NCI-H2081 (cell line): ENCODE measurements around the gene IL9R.
"Not testable (repeated sequence)": the region's sequence is repeated elsewhere in the genome, so short reads cannot be mapped to it uniquely, and the experiment has no call there.

ENCODE experiments used
- DNase-seq, 2 experiments: peaks; one replicate each; lab custom pipeline; 2025; lab: John Stamatoyannopoulos, UW

Gene IL9R

DNA sequence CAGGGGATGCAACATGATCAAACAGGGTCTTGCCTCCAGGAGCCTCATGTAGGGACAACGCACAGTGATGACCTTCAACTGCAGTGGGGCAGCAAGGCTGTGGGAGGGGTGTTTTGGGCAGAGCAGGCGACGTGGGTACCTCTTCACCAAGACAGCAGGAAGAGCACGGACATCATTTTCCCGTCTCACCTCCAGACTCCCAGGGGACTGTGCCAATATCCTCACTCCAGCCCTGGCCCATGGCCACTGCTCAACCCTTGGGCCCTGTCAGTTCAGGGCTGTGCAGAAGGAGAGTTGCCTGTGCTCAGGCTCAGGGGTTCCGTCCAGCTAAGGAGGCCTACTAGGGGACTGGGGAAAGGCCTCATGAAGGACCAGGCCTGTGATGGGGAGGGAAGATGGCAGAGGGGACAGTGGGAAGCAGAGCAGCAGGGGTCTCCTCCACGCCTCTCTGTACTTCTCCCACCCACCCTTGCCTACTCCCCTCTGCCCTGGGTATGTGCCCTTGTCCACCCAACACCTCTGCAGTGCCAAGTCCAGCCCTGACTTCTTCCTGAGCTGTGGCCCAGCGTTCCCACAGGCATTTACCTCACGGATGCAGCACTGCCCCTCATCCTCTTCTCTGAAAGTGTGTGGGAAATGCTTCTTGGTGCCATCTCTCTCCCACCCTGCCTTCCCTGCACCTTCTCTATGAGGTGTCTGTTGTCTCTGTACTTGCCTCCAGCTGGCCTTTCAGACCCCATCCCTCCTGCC, 1.4 kb downstream of the IL9R start:
- DNase-seq: no peak

DNA sequence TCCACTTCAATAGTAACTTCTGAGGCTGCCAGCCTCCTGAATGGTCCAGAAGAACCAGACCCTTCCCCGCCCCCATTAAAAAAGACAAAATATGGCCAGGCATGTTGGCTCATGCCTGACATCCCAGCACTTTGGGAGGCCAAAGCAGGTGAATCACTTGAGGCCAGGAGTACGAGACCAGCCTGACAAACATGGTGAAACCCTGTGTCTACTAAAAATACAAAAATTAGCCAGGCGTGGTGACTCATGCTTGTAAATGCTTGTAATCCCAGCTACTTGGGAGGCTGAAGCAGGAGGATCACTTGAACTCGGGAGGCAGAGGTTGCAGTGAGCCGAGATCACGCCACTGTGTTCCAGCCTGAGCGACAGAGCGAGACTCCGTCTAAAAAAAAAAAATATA, 2.3 kb downstream of the IL9R start:
- DNase-seq: not testable (repeated sequence)

DNA sequence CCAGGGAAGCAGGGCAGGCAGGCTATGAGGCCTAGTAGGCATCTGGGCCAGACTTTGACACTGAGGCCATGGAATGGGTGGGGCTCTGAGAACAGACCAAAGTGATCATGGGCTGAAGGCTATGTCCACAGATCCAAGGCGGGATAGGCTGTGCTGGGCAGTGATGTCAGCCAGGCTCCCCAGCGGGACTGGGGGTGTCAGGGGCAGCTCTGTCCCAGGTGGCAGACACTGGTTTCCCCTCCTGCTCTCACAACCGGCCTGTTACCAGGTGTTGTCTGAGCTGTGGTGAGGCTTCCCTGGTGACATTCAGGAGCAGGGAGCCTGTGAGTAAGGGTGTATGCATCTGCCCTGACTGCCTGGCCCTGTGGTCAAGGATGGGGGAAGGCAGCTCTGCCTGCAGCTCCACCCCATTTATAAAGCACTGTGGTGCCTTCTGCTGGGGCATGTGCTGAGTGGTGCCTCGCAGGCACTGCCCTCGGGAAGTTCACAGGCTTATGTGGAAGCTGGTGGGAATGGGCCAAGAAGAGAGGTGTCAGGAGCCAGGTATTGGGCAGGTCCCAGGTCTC, 2.9 kb downstream of the IL9R start:
- no peak for DNase-seq

DNA sequence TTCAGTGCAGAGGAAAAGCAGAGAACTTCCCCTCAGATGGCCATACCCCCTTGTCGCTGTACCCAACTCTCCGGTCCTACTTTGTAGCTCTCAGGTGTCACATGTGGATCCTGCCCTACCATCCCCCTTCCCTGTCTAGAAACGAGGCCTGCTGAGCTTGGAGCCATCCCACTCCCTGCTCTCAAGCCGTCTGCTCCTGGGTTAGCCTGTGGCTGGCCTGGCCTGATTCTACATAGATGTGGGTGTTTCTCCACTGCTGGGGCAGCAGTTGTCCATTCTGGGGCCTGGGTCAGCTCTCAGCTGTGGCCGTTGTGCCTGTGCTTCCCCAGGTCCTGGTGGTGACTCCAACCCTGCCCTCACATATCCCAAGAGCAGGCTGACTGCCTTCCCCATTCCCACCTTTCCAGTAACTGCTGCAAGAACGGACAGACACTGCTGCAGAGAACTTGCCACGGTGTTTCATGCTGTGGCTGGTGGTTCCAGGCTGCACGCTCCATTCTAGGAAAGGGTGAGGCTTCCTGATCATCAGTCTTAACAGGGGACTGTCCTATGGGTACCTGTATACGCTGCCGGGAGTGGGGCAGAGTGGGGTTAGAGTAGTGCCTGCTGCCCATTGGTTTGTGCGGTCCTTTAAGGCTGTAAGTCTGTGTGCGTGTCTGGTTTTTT, 3.6 kb downstream of the IL9R start:
- DNase-seq: no peak

DNA sequence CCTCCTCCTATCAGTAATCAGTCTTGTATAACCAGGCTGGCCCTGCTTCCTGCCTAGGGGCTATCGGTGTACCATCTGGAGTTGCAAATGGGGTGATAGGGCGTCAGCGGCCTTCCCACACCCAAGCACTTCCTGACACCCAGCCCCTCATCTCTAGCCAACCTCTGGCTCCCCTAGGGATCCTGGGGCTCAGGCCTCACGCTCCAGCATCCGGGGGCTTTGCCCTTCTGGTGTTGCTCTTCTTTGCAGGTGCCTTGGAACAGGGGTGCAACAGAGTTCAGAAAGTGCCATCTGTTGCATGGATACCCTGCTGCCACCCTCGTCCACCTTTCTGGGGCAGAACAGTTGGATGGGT, 4.1 kb downstream of the IL9R start:
- no peak for DNase-seq

DNA sequence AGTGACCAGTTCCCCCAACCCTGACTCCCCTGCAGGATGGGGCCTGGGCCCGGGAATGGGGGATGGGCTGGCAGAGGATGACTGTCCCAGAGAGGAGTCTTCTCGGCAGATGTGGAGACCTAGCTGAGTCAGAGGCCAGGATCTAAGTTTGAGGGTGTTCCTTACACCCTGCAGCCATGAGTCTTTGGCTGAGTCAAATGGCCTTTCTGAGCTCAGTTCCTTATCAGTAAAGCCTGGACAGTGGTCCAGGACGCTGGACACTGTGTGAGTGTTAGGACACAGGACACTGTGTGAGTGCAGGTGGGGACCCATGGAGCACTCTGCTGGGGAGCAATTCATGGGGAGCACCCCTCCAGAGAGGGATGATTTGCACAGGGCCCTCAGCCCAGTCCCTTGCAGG, 5.0 kb downstream of the IL9R start:
- no peak for DNase-seq

DNA sequence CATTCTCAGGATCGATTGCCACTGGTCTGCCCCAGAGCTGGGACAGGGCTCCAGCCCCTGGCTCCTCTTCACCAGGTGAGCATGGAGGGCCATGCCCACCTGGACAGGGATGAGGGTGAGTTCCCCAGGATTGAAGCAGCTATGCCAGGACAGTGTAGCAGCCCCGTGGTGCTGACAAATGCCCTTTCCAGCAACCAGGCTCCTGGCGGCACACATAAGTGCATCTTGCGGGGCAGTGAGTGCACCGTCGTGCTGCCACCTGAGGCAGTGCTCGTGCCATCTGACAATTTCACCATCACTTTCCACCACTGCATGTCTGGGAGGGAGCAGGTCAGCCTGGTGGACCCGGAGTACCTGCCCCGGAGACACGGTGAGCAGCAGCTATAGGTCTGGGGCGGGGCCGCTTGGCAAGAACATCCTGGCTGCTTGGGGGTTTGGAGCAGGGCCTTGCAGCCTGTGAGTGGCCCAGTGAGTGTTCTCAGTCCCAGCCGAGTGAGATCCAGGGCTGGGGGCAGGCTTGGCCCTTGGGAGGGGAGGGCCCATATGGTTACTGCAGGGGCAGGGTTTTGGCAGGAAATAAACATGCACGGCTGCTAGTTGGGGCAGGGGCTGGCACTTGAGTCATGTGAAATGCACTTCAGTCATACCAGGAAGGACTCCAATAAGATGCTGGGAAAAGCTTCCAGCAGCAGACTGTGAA, 6.1 kb downstream of the IL9R start:
- no peak for DNase-seq

DNA sequence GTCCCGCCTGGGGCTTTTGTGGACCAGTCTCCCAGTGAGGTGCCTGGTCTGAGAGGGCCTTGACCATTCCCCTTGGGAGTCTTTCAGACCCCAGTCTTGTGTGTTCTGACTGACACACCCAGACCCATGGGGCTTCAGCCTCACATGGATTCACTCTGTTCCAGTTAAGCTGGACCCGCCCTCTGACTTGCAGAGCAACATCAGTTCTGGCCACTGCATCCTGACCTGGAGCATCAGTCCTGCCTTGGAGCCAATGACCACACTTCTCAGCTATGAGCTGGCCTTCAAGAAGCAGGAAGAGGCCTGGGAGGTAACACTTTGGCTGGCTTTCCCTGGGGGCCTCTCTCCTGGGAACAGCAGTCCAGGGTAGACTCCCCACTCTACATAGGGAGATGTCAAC, 6.8 kb downstream of the IL9R start:
- no peak for DNase-seq

DNA sequence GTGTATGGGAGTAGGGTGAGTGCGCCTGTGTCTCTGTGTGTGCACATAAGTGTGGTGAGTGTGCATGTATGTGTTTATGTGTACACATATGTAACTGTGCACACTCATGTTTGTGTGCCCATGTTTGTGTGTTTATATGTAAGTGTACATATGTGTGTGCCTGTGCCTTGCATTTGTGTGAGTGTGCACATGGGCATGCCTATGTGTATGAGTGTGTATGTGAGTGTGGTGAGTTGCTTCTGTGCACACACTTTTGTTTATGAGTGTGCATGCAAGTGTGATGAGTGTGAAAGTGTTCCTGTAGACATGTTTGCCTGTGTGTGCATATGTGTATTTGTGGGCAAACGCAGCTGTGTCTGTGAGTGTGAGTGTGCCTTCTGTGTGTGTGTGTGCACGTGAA, 7.2 kb downstream of the IL9R start:
- DNase-seq: no peak

DNA sequence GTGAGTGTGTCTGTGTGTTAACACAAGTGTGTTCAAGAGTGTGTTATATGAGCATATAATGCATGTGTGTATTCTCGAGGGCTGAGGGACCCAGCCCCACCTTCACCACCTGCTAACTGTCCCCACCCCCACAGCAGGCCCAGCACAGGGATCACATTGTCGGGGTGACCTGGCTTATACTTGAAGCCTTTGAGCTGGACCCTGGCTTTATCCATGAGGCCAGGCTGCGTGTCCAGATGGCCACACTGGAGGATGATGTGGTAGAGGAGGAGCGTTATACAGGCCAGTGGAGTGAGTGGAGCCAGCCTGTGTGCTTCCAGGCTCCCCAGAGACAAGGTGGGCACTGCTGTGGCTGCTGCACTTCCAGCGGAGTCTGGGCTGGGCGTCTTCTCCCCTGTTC, 7.6 kb downstream of the IL9R start:
- no peak for DNase-seq

DNA sequence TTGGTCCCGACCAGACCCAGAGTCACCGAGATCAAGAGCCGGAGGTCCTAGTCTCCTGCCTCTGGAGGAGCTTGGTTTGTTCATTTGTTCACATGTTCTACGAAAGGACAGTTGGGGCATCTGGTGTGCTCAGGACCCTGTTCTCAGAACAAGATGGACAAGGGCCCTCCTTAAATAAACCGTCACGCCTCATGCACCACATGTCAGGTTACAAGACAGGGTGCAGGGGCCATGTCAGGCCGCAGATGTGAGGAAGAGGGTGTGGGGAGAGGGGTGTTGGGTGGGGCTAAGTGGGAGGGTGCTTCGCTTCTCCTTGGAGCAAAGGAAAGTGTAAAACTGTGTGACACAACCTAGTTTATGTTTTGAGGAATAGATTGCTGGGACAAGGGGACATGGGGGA, 9.0 kb downstream of the IL9R start:
- DNase-seq: not testable (repeated sequence)

DNA sequence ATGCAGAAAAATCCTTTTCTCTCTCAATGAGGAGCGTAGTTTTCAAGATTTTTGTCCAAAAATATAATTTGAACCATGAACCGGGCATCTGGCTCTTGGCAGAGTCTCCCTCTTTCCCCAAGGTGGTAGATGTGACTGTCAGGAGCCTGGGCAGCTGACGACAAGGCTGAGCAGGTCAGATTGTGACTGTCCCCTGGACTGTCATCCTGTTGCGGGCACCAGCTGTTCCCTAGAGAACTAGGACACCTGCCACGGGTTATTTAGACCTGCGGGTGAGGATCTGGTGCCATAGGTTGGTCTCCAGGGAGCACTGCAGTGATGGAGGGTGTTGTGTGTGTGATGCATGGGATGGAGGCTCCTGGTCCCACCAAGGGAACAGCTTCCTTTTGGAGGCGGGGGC, 10.9 kb downstream of the IL9R start:
- DNase-seq: not testable (repeated sequence)

DNA sequence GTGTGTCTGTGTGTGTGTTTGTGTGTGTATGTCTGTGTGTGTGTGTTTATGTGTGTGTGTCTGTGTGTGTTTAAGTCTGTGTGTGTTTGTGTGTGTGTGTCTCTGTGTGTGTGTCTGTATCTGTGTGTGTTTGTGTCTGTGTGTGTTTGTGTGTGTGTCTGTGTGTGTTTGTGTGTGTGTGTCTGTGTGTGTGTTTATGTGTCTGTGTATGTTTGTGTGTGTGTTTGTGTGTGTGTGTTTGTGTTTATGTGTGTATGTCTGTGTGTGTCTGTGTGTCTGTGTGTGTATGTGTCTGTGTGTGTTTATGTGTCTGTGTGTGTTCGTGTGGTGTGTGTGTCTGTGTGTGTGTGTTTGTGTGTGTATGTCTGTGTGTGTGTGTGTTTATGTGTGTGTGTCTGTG, 11.4 kb downstream of the IL9R start:
- no peak for DNase-seq

DNA sequence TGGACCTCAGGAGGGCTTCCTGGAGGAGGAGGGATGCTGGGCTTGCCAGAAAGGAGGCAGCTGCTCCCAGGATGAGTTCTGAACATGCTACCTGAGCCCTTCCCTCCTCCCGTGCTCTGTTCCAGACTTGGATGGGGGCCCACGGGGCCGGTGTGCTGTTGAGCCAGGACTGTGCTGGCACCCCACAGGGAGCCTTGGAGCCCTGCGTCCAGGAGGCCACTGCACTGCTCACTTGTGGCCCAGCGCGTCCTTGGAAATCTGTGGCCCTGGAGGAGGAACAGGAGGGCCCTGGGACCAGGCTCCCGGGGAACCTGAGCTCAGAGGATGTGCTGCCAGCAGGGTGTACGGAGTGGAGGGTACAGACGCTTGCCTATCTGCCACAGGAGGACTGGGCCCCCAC, 12.2 kb downstream of the IL9R start:
- DNase-seq: not testable (repeated sequence)

DNA sequence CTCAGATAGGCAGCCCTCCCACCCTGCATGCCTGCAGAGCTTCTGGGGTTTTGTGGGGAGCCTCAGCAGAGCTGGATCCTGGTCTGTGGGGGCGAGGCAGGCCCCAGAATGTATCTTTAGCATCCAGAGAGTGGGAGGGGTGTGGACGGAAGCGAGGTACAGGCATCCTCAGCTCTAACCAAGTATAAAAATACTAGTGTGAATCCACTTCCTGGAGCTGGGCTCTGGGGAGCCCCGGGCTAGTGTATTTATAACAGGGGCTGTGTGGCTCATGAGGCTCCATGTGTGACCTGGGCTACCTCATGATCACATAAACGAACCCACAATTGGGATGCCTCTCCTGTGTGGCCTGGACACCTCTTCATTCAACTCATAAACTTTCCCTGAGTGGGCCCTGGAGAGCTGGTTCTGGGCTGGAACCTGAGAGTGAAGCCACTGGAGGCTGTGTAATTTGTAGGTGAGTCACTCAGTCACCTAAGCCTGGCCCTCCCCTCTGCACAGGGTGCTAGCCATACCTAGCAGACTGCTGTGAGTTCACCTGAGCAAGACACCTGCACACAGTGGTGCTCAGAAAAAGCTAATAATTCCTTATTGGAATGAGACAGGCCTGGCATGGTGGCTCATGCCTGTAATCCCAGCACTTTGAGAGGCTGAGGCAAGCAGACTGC, 15.9 kb downstream of the IL9R start:
- not testable (repeated sequence) for DNase-seq

DNA sequence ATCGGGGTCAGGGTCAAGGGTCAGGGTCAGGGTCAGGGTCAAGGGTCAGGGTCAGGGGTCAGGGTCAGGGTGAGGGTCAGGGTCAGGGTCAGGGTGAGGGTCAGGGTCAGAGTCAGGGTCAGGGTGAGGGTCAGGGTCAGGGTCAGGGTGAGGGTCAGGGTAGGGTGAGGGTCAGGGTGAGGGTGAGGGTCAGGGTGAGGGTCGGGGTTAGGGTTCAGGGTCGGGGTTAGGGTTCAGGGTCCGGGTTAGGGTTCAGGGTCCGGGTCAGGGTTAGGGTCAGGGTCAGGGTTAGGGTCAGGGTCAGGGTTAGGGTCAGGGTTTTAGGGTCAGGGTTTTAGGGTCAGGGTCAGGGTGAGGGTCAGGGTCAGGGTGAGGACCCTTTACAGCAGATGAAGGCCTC, 22.4 kb downstream of the IL9R start:
- not testable (repeated sequence) for DNase-seq

DNA sequence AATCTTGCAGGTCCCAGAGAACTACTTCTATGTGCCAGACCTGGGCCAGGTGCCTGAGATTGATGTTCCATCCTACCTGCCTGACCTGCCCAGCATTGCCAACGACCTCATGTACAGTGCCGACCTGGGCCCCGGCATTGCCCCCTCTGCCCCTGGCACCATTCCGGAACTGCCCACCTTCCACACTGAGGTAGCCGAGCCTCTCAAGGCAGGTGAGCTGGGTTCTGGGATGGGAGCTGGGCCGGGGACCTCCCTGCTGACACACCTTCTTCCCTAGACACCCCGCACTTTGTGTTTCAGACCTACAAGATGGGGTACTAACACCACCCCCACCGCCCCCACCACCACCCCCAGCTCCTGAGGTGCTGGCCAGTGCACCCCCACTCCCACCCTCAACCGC, 25.5 kb downstream of the IL9R start:
- DNase-seq: not testable (repeated sequence)

DNA sequence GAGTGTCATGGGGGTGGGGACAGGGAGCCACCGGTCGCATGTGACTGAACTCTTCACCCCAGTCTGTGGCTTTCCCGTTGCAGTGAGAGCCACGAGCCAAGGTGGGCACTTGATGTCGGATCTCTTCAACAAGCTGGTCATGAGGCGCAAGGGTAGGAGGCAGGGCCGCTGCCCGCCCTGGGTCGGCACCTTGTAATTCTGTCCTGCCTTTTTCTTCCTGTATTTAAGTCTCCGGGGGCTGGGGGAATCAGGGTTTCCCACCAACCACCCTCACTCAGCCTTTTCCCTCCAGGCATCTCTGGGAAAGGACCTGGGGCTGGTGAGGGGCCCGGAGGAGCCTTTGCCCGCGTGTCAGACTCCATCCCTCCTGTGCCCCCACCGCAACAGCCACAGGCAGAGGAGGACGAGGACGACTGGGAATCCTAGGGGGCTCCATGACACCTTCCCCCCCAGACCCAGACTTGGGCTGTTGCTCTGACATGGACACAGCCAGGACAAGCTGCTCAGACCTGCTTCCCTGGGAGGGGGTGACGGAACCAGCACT, 27.5 kb downstream of the IL9R start:
- not testable (repeated sequence) for DNase-seq

DNA sequence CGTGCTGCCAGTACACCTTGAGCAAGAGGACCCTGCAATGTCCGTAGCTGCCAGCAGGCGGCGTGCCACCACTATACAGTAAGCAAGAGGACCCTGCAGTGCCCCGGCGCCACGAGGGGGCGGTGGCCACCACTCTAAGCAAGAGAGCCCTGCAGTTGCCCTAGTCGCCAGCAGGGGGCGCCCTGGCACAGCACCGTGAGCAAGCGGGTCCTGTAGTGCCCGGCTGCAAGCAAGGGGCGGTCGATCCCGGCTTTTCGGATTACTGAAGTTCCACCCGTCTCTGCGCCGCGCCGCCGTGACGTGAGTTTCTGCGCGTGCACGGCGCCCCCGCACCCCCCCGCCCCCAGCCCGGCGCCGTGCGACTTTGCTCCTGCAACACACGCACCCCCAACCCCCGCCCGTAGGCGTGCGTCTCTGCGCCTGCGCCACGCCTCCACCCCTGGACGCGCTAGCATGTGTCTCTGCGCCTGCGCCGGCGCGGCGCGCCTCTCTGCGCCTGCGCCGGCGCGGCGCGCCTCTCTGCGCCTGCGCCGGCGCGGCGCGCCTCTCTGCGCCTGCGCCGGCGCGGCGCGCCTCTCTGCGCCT, 31.2 kb downstream of the IL9R start:
- DNase-seq: not testable (repeated sequence)

DNA sequence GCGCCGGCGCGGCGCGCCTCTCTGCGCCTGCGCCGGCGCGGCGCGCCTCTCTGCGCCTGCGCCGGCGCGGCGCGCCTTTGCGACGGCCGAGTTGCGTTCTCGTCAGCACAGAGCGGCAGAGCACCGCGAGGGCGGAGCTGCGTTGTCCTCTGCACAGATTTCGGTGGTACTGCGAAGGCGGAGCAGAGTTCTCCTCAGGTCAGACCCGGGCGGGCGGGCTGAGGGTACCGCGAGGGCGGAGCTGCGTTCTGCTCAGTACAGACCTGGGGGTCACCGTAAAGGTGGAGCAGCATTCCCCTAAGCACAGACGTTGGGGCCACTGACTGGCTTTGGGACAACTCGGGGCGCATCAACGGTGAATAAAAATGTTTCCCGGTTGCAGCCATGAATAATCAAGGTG, 31.8 kb downstream of the IL9R start:
- DNase-seq: not testable (repeated sequence)

DNA sequence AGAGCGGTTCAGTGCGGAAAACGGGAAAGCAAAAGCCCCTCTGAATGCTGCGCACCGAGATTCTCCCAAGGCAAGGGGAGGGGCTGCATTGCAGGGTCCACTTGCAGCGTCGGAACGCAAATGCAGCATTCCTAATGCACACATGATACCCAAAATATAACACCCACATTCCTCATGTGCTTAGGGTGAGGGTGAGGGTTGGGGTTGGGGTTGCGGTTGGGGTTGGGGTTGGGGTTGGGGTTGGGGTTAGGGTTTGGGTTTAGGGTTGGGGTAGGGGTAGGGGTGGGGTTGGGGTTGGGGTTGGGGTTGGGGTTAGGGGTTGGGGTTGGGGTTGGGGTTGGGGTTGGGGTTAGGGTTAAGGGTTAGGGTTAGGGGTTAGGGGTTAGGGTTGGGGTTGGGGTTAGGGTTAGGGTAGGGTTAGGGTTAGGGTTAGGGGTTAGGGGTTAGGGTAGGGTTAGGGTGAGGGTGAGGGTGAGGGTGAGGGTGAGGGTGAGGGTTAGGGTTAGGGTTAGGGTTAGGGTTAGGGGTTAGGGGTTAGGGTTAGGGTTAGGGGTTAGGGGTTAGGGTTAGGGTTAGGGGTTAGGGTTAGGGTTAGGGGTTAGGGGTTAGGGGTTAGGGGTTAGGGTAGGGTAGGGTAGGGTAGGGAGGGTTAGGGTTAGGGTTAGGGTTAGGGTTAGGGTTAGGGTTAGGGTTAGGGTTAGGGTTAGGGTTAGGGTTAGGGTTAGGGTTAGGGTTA, 32.4 kb downstream of the IL9R start:
- DNase-seq: not testable (repeated sequence)
